Caco-2 (cell line): Measurements from ENCODE around the gene CNKSR1. TPM values are rescaled to one million over a fixed set of nuclear protein-coding genes. Genes with fewer than 3 reads are reported as not detected.

Experiments
- BruUV-seq: library from RNA; stranded (reverse); fragments of 400-500 nt; replicated peaks from 2 replicates; lab custom pipeline; 2021; lab: Mats Ljungman, UMichigan
- CTCF ChIA-PET: fragments of 300-600 bp; sonication (Branson Sonifier 250); formaldehyde crosslinking; loops from one replicate; lab custom pipeline; 2022; ENCODE audit warnings: antibody characterized with exemption; lab: Charles Lee
- POLR2A ChIA-PET: fragments of 300-600 bp; sonication (Branson Sonifier 250); formaldehyde crosslinking; loops from one replicate; lab custom pipeline; 2022; ENCODE audit warnings: antibody characterized with exemption; lab: Charles Lee
- DNase-seq, 2 experiments: peaks; one replicate each; pipeline versions ENCODE4 v3.0.0 to v3.0.0-alpha.2; 2020 to 2022
- H3K27me3 ChIP-seq: replicated peaks from 2 replicates; pipeline ENCODE4 v1.6.0; 2011; ENCODE audit warnings: low read length; ENCODE audit not compliant: control insufficient read depth, insufficient read depth
- H3K36me3 ChIP-seq: 2 replicates; pipeline ENCODE4 v1.5.1; 2011; ENCODE audit warnings: low read length; ENCODE audit not compliant: control insufficient read depth, insufficient read depth
- H3K4me1 ChIP-seq: fragments of 250-450 bp; sonication (Bioruptor Pico); 2 replicates; pipeline ENCODE4 v1.5.1; 2020; ENCODE audit warnings: mild to moderate bottlenecking
- H3K4me3 ChIP-seq: 2 replicates; pipeline ENCODE4 v1.5.1; 2011; ENCODE audit warnings: low read depth, mild to moderate bottlenecking, control low read depth, low read length
- H3K9me3 ChIP-seq: fragments of 250-450 bp; sonication (Bioruptor Pico); 2 replicates; pipeline ENCODE4 v1.5.1; 2020; ENCODE audit warnings: mild to moderate bottlenecking, moderate library complexity
- H3K27ac Mint-ChIP-seq: one replicate; pipeline ENCODE4 v1.8.0; 2022; ENCODE audit warnings: mixed read lengths; ENCODE audit not compliant: unreplicated experiment
- H3K27me3 Mint-ChIP-seq: one replicate; pipeline ENCODE4 v1.8.0; 2022; ENCODE audit warnings: mixed read lengths; ENCODE audit not compliant: insufficient read depth, unreplicated experiment
- H3K36me3 Mint-ChIP-seq: one replicate; pipeline ENCODE4 v1.8.0; 2022; ENCODE audit warnings: mild to moderate bottlenecking, mixed read lengths; ENCODE audit not compliant: insufficient read depth, unreplicated experiment
- H3K4me1 Mint-ChIP-seq: one replicate; pipeline ENCODE4 v1.8.0; 2022; ENCODE audit warnings: low read depth, mixed read lengths; ENCODE audit not compliant: unreplicated experiment
- H3K4me3 Mint-ChIP-seq: one replicate; pipeline ENCODE4 v1.8.0; 2022; ENCODE audit warnings: mild to moderate bottlenecking, moderate library complexity, mixed read lengths; ENCODE audit not compliant: unreplicated experiment
- H3K9me3 Mint-ChIP-seq: one replicate; pipeline ENCODE4 v1.8.0; 2022; ENCODE audit warnings: mixed read lengths; ENCODE audit not compliant: unreplicated experiment
- intact Hi-C: fragments of 100-400 bp; cut with micrococcal nuclease; formaldehyde crosslinking; loops from one replicate; pipeline ENCODE4 v1.10.0; 2022; ENCODE audit not compliant: unreplicated experiment
- total RNA-seq: library from RNA; stranded (reverse); gene quantifications from 2 replicates; pipeline ENCODE4 v1.2.3, GENCODE V29; 2022
- TF ChIP-seq, protein P1 (sequence below), 2 experiments: fragments of 200-600 bp in 1 of 2; IDR thresholded peaks; 1 replicate in 1 of 2; 2 replicates in 1 of 2; pipeline versions ENCODE4 v1.5.1 to v1.8.0; 2011 to 2022; ENCODE audit warnings: antibody characterized with exemption in 1 of 2, control low read depth in 1 of 2, inconsistent platforms in 1 of 2, low read depth in 1 of 2, low read length in 1 of 2, mild to moderate bottlenecking in 1 of 2, moderate library complexity in 1 of 2; ENCODE audit not compliant: insufficient read depth in 1 of 2, severe bottlenecking in 1 of 2, unreplicated experiment in 1 of 2

The CNKSR1 gene
- total RNA-seq, 1 experiment from 2014 or later = 16.1 TPM

DNA sequence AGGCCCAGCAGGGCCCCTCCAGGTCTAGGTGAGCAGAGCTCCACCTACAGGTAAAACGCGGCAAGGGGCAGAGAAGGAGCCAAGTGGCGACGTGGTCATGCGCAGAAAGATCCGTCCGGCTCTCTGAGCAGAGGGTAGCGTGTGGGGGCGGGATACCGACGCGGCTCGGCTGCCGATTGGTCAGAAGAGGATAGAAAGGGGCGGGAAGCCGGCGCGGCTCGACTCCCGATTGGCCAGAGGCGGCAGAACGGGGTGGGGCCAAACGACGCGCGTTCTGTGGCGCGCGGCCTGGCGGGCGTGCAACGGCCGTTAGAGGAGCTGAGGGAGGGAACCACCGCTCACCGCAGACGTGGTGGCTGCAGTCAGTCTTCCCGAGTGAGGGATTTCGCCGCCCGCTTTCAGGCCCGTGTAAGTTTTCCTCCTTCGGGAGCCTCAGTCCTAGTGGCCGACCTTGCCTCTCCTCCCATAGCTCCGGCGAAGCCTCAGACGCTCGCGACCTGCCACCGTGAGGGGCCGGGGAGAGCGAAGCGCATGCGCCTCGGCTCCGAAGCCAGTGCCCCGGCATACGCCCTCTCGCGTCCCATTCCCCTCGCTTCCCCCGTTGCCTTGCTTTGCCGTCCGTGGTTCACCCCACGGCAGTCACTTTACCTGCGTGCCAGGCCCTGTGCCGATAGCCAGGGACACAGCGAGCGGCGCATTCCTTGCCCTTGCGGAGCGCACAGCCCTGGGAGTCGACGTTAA, 56.8 kb downstream of the CNKSR1 start, which contains the start of gene CEP85:
Gene CEP85 (plus strand): TSS at position 298 of the 741 bp plus-strand sequence. CDS start 5,584 bp downstream, outside the sequence.
- intact Hi-C loops = loop anchor here (1.0 to 5.0 kb wide), 3 partner anchors 42 to 65 kb away; partner anchors contain the start of genes CATSPER4 and ZNF593
- Mint-ChIP-seq H3K27ac (peak within 1 kb of the TSS; percentile 89), H3K4me1 (peaks cover 23% of the 10 kb centered on the region), H3K4me3 (peak within 1 kb of the TSS; percentile 88), H3K9me3 (no peaks in the 10 kb centered on the region), H3K36me3 (peaks cover 13% of the 10 kb centered on the region), H3K27me3 (no peaks in the 10 kb centered on the region)
- peak; percentile 96 for DNase-seq
- H3K27me3 ChIP-seq = no peaks in the 10 kb centered on the region
- TSS peak; percentile 28 for BruUV-seq
- TF ChIP-seq, protein P1, sequence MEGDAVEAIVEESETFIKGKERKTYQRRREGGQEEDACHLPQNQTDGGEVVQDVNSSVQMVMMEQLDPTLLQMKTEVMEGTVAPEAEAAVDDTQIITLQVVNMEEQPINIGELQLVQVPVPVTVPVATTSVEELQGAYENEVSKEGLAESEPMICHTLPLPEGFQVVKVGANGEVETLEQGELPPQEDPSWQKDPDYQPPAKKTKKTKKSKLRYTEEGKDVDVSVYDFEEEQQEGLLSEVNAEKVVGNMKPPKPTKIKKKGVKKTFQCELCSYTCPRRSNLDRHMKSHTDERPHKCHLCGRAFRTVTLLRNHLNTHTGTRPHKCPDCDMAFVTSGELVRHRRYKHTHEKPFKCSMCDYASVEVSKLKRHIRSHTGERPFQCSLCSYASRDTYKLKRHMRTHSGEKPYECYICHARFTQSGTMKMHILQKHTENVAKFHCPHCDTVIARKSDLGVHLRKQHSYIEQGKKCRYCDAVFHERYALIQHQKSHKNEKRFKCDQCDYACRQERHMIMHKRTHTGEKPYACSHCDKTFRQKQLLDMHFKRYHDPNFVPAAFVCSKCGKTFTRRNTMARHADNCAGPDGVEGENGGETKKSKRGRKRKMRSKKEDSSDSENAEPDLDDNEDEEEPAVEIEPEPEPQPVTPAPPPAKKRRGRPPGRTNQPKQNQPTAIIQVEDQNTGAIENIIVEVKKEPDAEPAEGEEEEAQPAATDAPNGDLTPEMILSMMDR (IDR thresholded peaks at IDR 0.05; ENCODE audit: insufficient read depth in 1 of 2, low read depth in 1 of 2, low read length in 1 of 2, severe bottlenecking in 1 of 2, unreplicated experiment in 1 of 2) = peak; percentile 66 to 83
- peaks cover 7% of the 10 kb centered on the region for H3K4me1 ChIP-seq
- H3K9me3 ChIP-seq = no peaks in the 10 kb centered on the region
- no peaks in the 10 kb centered on the region for H3K36me3 ChIP-seq
- CTCF ChIA-PET = interaction anchor here (0.6 to 3.7 kb wide), 29 partner anchors 9 to 920 kb away, joined by 3 to 58 read pairs (median 4); partner anchors contain the start of genes C1orf232, CATSPER4, CNKSR1 and CRYBG2
- H3K4me3 ChIP-seq = peak within 1 kb of the TSS; percentile 95
- POLR2A ChIA-PET = interaction anchor here (0.6 to 1.4 kb wide), 7 partner anchors 27 to 388 kb away, joined by 3 to 10 read pairs (median 4); partner anchors contain the start of genes CNKSR1 and ZNF593

DNA sequence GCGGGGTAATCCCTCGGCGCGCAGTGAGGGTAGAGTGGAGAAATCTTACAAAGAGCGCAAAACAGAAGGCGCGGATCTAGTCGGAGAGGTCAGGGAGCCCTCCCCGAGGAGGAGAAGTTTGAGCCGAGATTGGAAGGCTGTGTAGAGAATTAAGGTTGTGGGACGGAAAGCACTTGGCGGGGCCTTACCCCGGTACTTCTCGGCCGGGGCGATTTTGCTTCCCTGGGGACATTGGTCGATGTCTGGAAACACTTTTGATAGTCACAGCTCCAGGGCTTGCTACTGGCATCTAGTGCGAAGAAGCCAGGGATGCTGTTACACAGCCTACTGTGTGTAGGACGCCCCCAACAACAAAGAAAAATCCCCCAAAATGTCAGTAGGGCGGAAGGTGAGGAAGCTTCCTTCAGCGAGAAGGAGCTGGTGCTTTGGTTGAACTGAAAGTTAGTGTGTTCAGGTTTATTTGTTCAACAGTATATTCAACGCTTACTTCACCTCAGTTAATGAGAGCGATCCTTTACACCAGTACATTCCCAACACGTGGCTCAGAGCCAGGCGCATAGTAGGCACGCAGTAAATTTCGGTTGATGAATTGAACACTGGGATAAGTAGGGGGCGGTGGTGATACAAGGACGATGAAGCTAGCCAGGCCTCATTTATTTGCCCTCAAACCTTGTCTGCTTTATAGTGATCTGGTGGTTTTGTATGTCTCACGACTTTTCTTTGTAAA, 57.5 kb downstream of the CNKSR1 start:
- ChIA-PET CTCF (interaction anchor here (0.6 to 3.7 kb wide), 27 partner anchors 10 to 920 kb away, joined by 3 to 58 read pairs (median 4); partner anchors contain the start of genes C1orf232, CATSPER4, CNKSR1 and CRYBG2), POLR2A (interaction anchor here (0.6 to 1.4 kb wide), 6 partner anchors 27 to 65 kb away, joined by 3 to 10 read pairs (median 4); partner anchors contain the start of genes CNKSR1 and ZNF593)
- Mint-ChIP-seq H3K4me1 (peaks cover 23% of the 10 kb centered on the region), H3K4me3 (peak overlapping the region; percentile 88), H3K27me3 (no peaks in the 10 kb centered on the region), H3K27ac (peak overlapping the region; percentile 89), H3K9me3 (no peaks in the 10 kb centered on the region), H3K36me3 (peaks cover 13% of the 10 kb centered on the region)
- H3K27me3 ChIP-seq = no peaks in the 10 kb centered on the region
- no TSS peak for BruUV-seq
- H3K4me3 ChIP-seq = peak overlapping the region; percentile 95
- intact Hi-C loops = loop anchor here (1.0 to 5.0 kb wide), 3 partner anchors 43 to 66 kb away; partner anchors contain the start of genes CATSPER4 and ZNF593
- no peaks in the 10 kb centered on the region for H3K9me3 ChIP-seq
- no peaks in the 10 kb centered on the region for H3K36me3 ChIP-seq
- DNase-seq = peak in 1 of 2 experiments; percentile 18
- peaks cover 7% of the 10 kb centered on the region for H3K4me1 ChIP-seq
- TF ChIP-seq, protein P1 (IDR thresholded peaks at IDR 0.05; ENCODE audit: insufficient read depth in 1 of 2, low read depth in 1 of 2, low read length in 1 of 2, severe bottlenecking in 1 of 2, unreplicated experiment in 1 of 2) = no peak
